HepG2 (cell line): ENCODE results near the gene CLPX. TPM values are rescaled to one million over a fixed set of nuclear protein-coding genes. Genes with fewer than 3 reads are reported as not detected.

ENCODE experiments used
- FOXM1 ChIP-seq: sonication (generic); formaldehyde crosslinking; IDR thresholded peaks from 2 replicates; pipeline ENCODE4 v1.5.0; 2020; ENCODE audit warnings: missing genetic modification reagents
- MXI1 ChIP-seq: IDR thresholded peaks from 3 replicates; pipeline ENCODE4 v1.6.1; 2012; ENCODE audit warnings: low read depth, low read length, inconsistent platforms, borderline replicate concordance
- PREB ChIP-seq: sonication (generic); formaldehyde crosslinking; IDR thresholded peaks from 2 replicates; pipeline ENCODE4 v1.4.0; 2020; ENCODE audit warnings: missing genetic modification reagents
- RARA ChIP-seq: IDR thresholded peaks from 2 replicates; pipeline ENCODE4 v1.6.1; 2016; ENCODE audit warnings: missing genetic modification reagents, missing compliant biosample characterization
- RBM39 ChIP-seq: fragments of 200-400 bp; formaldehyde crosslinking; IDR thresholded peaks from one replicate; pipeline ENCODE4 v1.6.1; 2018; ENCODE audit warnings: antibody characterized with exemption, mild to moderate bottlenecking, low read depth, low read length; ENCODE audit not compliant: poor library complexity, severe bottlenecking
- SKIL ChIP-seq: sonication (generic); formaldehyde crosslinking; IDR thresholded peaks from 2 replicates; pipeline ENCODE4 v1.8.0; 2022; ENCODE audit warnings: missing genetic modification reagents, mild to moderate bottlenecking, moderate library complexity, borderline replicate concordance
- SYNCRIP ChIP-seq: fragments of 200-400 bp; formaldehyde crosslinking; IDR thresholded peaks from 2 replicates; pipeline ENCODE4 v1.6.1; 2018; ENCODE audit warnings: mild to moderate bottlenecking, low read depth, low read length; ENCODE audit not compliant: insufficient read depth
- TCF12 ChIP-seq, 2 experiments: fragments of 450-650 bp in 1 of 2; sonication (generic) in 1 of 2; formaldehyde crosslinking in 1 of 2; IDR thresholded peaks; 2 replicates each; pipeline versions ENCODE4 v1.6.1 to v1.8.0; 2017 to 2022; ENCODE audit warnings: antibody characterized with exemption in 1 of 2, mild to moderate bottlenecking in 1 of 2, missing genetic modification reagents in 1 of 2, moderate library complexity in 1 of 2
- TGIF2 ChIP-seq: IDR thresholded peaks from 2 replicates; pipeline ENCODE4 v1.6.1; 2016; ENCODE audit warnings: control low read depth, missing compliant biosample characterization
- TRAFD1 ChIP-seq: sonication (generic); formaldehyde crosslinking; IDR thresholded peaks from 2 replicates; pipeline ENCODE4 v1.5.1; 2020; ENCODE audit warnings: missing genetic modification reagents, mild to moderate bottlenecking, borderline replicate concordance
- USF2 ChIP-seq, 2 experiments: sonication (generic) in 1 of 2; formaldehyde crosslinking in 1 of 2; IDR thresholded peaks; 2 replicates each; pipeline versions ENCODE4 v1.5.1 to v1.6.1; 2011 to 2020; ENCODE audit warnings: borderline replicate concordance in 1 of 2, low read depth in 1 of 2, low read length in 1 of 2, mild to moderate bottlenecking in 1 of 2, missing genetic modification reagents in 1 of 2, moderate library complexity in 1 of 2
- ZEB1 ChIP-seq: IDR thresholded peaks from 2 replicates; pipeline ENCODE4 v1.6.1; 2012; ENCODE audit warnings: mild to moderate bottlenecking, low read depth, inconsistent platforms; ENCODE audit not compliant: insufficient replicate concordance
- ZNF101 ChIP-seq: sonication (generic); formaldehyde crosslinking; IDR thresholded peaks from 2 replicates; pipeline ENCODE4 v1.4.0; 2020; ENCODE audit warnings: mild to moderate bottlenecking, low read depth, missing genetic modification reagents, borderline replicate concordance
- ZNF335 ChIP-seq: sonication (generic); formaldehyde crosslinking; IDR thresholded peaks from 2 replicates; pipeline ENCODE4 v1.4.0; 2020; ENCODE audit warnings: missing genetic modification reagents
- ZNF550 ChIP-seq: sonication (generic); formaldehyde crosslinking; IDR thresholded peaks from 2 replicates; pipeline ENCODE4 v1.4.0; 2020; ENCODE audit warnings: mild to moderate bottlenecking, missing genetic modification reagents, borderline replicate concordance
- ZNF576 ChIP-seq: sonication (generic); formaldehyde crosslinking; IDR thresholded peaks from 2 replicates; pipeline ENCODE4 v1.4.0; 2020; ENCODE audit warnings: mild to moderate bottlenecking, missing genetic modification reagents
- ZNF720 ChIP-seq: sonication (generic); formaldehyde crosslinking; IDR thresholded peaks from 2 replicates; pipeline ENCODE4 v1.4.0; 2020; ENCODE audit warnings: missing genetic modification reagents
- ZNF784 ChIP-seq: sonication (generic); formaldehyde crosslinking; IDR thresholded peaks from 2 replicates; pipeline ENCODE4 v1.5.1; 2020; ENCODE audit warnings: missing genetic modification reagents, mild to moderate bottlenecking, borderline replicate concordance
- ZSCAN29 ChIP-seq: sonication (generic); formaldehyde crosslinking; conservative IDR thresholded peaks from 2 replicates; pipeline ENCODE4 v1.4.0; 2020; ENCODE audit warnings: mild to moderate bottlenecking, missing genetic modification reagents
- polyA plus RNA-seq, 8 experiments: library from polyadenylated mRNA; depleted of rRNA in 3 of 8; stranded (reverse) in 7 of 8; unstranded in 1 of 8; fragments of >200 nt; fragmentation: Illumina TruSeq in 4 of 8; extraction: Trizol in 4 of 8; gene quantifications; 2 replicates each; pipeline versions ENCODE4 v1.2.1 to v1.2.3, GENCODE V29; 2011 to 2016; ENCODE audit warnings: low read depth in 4 of 8, missing spikeins in 1 of 8, mixed read lengths in 1 of 8; ENCODE audit not compliant: insufficient read depth in 1 of 8
- total RNA-seq, 5 experiments: library from RNA; depleted of rRNA; stranded (reverse); fragments of >200 nt; fragmentation: Illumina TruSeq; extraction: Trizol; gene quantifications; 2 replicates each; pipeline ENCODE4 v1.2.3, GENCODE V29; 2016; ENCODE audit warnings: low read depth in 1 of 5

The CLPX gene
- total and polyA plus RNA-seq, 2 of the 13 experiments (the other 11 are each of a cell fraction or from before 2014, with no cell fraction given), result 33.9 to 61.3 TPM

GRCh38 chr15:65133548-65134200 lies 51.5 kb downstream of the CLPX start, which contains the start of gene PDCD7 (continued):
- TF ChIP-seq TRAFD1 (CRISPR knock-in tag), result no peak
- no peak for TF ChIP-seq SKIL
- TF ChIP-seq ZNF335 (CRISPR knock-in tag), result peak; percentile 35; the same call in 1 of the 2 replicates
- TF ChIP-seq TCF12 (IDR thresholded peaks at IDR 0.05), result no peak
- 0 out of 2 replicates have a peak, but pooled peaks have one; percentile 7 for TF ChIP-seq TCF12 (CRISPR knock-in tag; IDR thresholded peaks at IDR 0.05)
- TF ChIP-seq USF2 (IDR thresholded peaks at IDR 0.05; ENCODE audit: low read depth, low read length), result no peak
- TF ChIP-seq USF2 (CRISPR knock-in tag; IDR thresholded peaks at IDR 0.05; ENCODE audit: borderline replicate concordance), result no peak
- no peak for TF ChIP-seq ZNF101 (CRISPR knock-in tag)
- peak; percentile 79; the same call in 1 of the 2 replicates for TF ChIP-seq ZSCAN29 (CRISPR knock-in tag)
- TF ChIP-seq ZNF784 (CRISPR knock-in tag), result no peak
- TF ChIP-seq RARA, result peak; percentile 12; the same call in 1 of the 2 replicates
- TF ChIP-seq TGIF2 (CRISPR knock-in tag), result peak; percentile 85; the same call in 1 of the 2 replicates
- no peak for TF ChIP-seq FOXM1 (CRISPR knock-in tag)
- TF ChIP-seq ZNF550 (CRISPR knock-in tag), result no peak
- TF ChIP-seq ZEB1, result no peak
- no peak for TF ChIP-seq RBM39
- TF ChIP-seq ZNF720 (CRISPR knock-in tag), result no peak
- TF ChIP-seq MXI1, result peak; percentile 76; the same call in 2 of the 3 replicates
- TF ChIP-seq SYNCRIP, result no peak
- no peak for TF ChIP-seq PREB
- no peak for TF ChIP-seq ZNF576 (CRISPR knock-in tag)
